ENCODE measurements around the gene TMEM18. TPM values are rescaled to one million over a fixed set of nuclear protein-coding genes. Genes with fewer than 3 reads are reported as not detected.
"Not testable (repeated sequence)": the region's sequence is repeated elsewhere in the genome, so short reads cannot be mapped to it uniquely, and the experiment has no call there.

Gene TMEM18
- total RNA-seq = 10.3 TPM
- long read RNA-seq, transcript TMEM18-201 (5 exons, 2,762 nt) = major isoform, 14 of 20 reads
- long read RNA-seq, partial matches to known transcripts = 0 of 20 reads
- long read RNA-seq, other reads (novel, unspliced or antisense) = 2 of 20 reads

GRCh38 chr2:677056-677958 lies at the start of gene TMEM18:
Gene TMEM18 (minus strand): TSS chr2:677406. CDS start chr2:677345, 61 bp downstream.
- ATAC-seq (ENCODE audit: poor library complexity) (peak; percentile 95), DNase-seq (no peak)
- intact Hi-C loops (cut with DNase I) = no loop called here

GRCh38 chr2:726169-726568 lies 49.0 kb upstream of the TMEM18 start:
- ATAC-seq (ENCODE audit: poor library complexity) (no peak), DNase-seq (no peak)
- intact Hi-C loops (cut with DNase I) = no loop called here

DNA sequence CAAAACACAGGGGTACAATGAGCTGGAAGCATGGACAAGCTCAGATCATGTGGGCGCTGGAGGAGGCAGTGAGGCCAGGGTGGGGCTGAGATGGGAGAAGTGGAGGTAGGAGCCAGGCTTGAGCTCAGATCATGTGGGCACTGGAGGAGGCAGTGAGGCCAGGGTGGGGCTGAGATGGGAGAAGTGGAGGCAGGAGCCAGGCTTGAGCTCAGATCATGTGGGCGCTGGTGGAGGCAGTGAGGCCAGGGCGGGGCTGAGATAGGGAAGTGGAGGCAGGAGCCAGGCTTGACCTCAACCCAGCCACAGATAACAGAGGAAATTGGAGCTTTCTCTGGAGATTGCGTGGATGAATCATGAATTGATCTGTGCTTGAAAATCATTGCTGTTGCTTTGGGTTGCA lies 48.3 kb upstream of the TMEM18 start:
- ATAC-seq (ENCODE audit: poor library complexity) = no peak
- no peak for DNase-seq
- intact Hi-C loops (cut with DNase I) = no loop called here

DNA sequence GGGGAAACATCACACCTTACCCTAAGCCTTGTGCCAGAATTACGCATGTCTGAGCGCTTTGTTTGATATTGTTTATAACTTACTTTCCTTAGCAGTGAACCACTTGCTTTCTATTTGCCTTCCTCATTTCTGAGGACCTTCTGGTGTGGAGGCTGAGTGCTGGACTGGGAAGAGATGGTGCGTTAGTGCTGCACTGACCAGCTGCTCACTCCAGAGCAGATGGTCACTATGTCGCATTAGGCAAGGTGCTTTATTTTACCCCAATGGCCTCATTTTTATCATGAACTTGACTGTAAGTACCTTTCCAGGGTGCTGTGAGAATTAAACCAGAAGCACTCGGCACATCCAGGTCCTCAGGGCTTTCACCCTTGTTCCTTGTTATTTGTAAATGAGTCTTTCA lies 46.6 kb upstream of the TMEM18 start:
- DNase-seq (no peak), ATAC-seq (ENCODE audit: poor library complexity) (no peak)
- intact Hi-C loops (cut with DNase I) = no loop called here

DNA sequence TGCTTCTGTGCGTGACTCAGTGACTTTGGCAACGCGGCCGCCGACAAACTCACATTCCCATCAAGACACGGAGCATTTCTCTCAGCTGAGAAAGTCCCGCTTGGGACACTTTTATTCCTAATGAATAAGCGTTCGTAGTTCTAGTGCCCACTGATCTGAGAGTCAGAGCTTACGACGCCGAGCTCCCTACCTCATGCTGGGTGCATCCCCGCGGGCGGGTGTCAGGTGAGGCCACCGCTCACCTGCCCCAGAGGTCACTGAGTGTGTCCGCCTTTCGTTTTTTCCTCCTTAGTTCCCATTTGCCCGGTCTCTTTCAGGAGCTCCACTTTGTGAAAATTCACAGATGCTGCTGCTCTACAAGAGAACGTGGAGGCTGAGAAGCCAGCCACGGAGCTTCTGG lies 43.6 kb upstream of the TMEM18 start:
- DNase-seq (no peak), ATAC-seq (ENCODE audit: poor library complexity) (no peak)
- intact Hi-C loops (cut with DNase I) = no loop called here

- intact Hi-C loops (cut with DNase I) = no loop called here
- ATAC-seq (ENCODE audit: poor library complexity) = no peak
- DNase-seq = no peak
Measured at GRCh38 chr2:719734-720133, 42.5 kb upstream of the TMEM18 start.

DNA sequence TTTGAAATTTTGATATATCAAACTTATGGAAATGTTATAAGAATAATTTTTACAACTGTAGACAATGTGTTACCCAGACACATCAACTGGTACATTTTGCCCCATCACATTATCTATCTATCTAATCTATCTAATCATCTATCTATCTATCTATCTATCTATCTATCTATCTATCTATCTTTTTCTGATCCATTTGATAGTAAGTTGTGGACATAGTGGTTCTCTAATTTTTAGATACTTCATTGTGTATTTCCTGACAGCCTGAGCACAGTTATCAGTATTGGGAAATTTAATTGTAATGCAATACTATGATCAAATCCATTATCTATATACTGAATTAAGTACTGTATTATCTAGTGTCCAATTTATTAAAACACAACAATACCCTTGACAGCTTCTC lies 42.0 kb upstream of the TMEM18 start:
- no peak for DNase-seq
- no peak for ATAC-seq (ENCODE audit: poor library complexity)
- intact Hi-C loops (cut with DNase I) = no loop called here

DNA sequence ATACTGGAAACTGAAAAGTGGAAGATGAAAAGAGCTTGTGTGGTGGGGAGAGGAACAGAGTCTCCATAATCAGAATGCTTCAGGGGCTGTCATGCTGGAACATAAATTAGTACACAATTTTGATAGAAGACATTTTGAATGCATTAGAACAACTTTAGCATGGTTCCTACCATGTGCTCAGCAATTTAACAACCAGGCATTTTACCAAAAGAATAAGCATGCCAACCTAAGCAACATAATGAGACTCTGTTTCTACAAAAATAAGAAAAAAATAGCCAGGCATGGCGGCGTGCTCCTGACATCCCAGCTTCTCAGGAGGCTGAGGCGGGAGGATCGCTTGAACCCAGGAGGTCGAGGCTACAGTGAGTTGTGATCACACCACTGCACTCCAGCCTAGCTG lies 40.5 kb upstream of the TMEM18 start:
- ATAC-seq (ENCODE audit: poor library complexity) (no peak), DNase-seq (no peak)
- intact Hi-C loops (cut with DNase I) = no loop called here

DNA sequence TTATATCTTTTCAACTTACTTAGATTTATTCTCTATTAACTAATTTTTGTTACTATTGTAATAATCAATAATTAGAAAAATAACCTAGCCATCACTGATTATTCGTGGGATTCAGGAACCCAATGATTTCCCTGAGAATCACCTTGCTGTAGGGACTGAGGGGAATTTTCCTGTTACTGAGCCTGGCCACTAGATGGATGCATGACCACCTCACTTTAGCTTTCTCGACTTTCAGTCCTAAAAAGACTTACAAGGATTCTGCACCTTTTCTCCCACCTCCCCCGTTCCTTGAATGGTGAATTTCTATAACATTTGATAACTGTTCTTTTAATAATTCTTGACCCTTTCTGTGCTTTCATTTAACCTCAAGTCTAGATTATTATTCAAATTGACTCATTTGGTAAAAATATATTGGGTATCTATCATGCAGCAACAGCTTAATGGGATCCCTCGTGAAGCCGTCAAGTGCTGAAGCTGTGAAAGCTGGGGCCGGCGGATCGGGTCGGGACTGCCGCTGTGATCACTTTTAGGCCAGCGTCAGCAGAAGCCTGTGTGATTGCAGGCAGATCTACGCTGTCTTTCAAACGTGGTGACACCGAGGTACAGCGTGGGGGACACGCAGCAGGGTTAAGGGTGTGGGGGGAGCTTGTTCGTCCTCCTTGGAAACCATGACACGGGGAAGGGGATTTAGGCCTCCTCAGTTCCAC lies 38.8 kb upstream of the TMEM18 start:
- intact Hi-C loops (cut with DNase I) = no loop called here
- no peak for ATAC-seq (ENCODE audit: poor library complexity)

DNA sequence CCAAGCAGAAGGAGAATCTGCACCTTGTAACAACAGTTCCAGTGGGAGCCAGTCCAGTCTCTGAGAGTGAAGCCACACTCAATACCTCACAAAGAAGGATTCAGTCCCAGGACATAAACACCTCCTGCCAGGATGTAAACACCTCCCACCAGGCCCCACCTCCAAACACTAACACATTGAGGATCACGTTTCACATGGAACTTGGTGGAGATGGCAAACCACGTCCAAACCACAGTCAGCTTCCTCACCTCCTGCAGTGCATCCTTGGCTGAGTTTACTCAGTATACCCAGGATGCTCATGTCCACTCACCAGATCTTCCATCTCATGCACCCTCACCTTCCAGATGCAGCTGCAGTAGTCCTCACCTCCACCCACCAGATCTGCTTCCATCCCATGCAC lies 37.8 kb upstream of the TMEM18 start:
- intact Hi-C loops (cut with DNase I) = no loop called here
- ATAC-seq (ENCODE audit: poor library complexity) (no peak), DNase-seq (no peak)

More for the DNA sequence above, 38.8 kb upstream of the TMEM18 start:
- DNase-seq = no peak

DNA sequence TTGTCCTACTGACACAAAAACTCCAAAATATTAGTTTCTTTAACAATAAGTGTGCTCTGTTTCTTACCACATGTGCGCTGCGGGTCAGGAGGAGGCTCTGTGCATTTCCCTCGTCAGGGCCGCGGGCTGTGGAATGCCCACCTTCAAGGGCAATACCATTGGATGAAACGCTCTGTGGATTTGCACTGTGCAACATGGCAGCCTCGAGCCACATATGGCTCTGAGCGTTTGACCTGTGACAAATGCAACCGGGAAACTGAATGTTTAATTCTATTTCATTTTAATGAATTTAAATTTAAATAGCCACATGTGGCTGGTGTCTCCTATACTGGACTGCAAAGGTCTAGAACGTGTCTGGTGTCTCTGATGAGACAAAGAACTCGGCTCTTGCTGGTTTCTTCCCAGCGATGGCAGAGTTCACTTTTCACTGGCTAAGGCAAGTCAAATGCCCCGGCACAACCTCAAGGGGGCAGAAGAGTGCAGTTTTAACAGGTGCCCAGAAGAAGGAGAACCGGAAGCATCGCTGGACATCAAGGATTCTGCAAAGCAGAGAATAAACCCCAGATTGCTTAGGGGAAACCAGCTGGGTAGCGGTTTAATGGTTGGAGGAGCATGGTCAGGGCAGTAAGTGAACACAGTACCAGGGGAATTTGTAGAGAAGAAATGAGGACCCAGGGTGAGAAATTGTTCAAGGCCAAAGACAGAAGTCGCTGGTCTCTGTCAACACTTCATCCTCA lies 37.0 kb upstream of the TMEM18 start:
- intact Hi-C loops (cut with DNase I) = loop anchor here (5.0 kb wide), 1 partner anchor 833 kb away; no protein-coding TSS in a partner anchor
- ATAC-seq (ENCODE audit: poor library complexity) (peak; percentile 68), DNase-seq (no peak)

- intact Hi-C loops (cut with DNase I) = loop anchor here (5.0 kb wide), 1 partner anchor 836 kb away; no protein-coding TSS in a partner anchor
- no peak for DNase-seq
- no peak for ATAC-seq (ENCODE audit: poor library complexity)
Measured at GRCh38 chr2:710867-711665, 33.9 kb upstream of the TMEM18 start.

- ATAC-seq (ENCODE audit: poor library complexity) = no peak
- intact Hi-C loops (cut with DNase I) = no loop called here
- DNase-seq = no peak
Measured at GRCh38 chr2:709138-709765, 32.0 kb upstream of the TMEM18 start.

DNA sequence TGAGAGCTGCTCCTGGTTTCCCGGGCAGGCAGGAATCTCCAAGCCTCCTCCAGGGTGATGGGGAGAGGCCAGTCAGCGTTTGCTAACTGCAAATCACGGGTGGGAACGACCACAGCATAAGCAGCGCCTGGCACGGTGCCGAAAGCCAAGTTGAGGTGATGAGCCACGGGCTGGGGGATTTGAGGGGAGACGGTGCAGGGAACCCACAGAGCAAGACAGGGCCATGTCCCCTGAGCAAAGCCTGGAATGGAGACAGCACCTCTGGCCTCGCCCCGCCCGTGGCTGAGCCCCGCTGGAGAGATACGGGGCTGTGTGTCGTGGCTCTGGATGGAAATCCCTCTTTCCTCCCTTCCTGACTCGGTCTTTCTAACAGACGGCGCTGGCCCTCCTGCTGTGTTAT lies 31.5 kb upstream of the TMEM18 start:
- ATAC-seq (ENCODE audit: poor library complexity) = no peak
- intact Hi-C loops (cut with DNase I) = no loop called here

DNA sequence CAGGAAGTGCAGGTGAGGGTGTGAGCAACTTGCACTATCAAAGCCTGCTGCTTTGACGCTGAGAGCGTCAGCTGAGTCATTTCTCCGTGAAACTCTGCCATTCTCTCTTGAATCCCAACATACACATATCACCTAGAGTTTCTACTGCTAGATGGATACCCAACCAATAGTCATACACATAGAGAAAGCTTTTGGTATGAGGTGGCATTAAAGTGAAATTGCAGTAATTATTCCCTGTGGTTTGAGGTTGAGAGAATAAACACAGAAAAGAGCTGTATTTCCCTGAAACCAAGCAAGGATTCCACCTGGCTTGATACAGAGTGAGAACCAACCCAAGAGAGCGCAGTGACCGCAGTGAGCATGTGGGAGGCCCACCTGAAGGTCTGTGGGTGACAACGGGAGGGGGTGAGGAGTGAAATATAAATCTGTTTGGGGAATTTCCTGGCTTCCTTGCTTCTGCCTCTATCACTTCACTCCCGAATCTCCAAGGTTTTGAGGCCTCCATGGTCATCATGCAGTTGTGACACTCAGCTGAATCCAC lies 28.8 kb upstream of the TMEM18 start:
- intact Hi-C loops (cut with DNase I) = no loop called here
- no peak for DNase-seq
- ATAC-seq (ENCODE audit: poor library complexity) = no peak

More for the DNA sequence above, 31.5 kb upstream of the TMEM18 start:
- DNase-seq = no peak

DNA sequence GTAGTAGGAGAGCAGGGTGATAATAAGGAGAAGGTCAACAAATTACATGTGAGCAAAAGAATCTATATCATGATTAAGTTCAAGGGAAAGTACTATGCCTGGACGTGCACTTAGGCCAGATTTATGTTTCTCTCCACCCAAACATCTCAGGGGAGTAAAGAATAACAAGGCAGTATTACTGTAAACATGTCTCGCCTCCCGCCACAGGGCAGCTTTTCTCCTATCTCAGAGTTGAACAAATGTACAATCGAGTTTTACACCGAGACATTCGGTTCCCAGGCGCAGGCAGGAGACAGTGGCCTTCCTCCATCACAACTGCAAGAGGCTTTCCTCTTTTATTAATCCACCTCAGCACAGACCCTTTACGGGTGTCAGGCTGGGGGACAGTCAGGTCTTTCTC lies 25.6 kb upstream of the TMEM18 start:
- ATAC-seq (ENCODE audit: poor library complexity); intact Hi-C loops (cut with DNase I); DNase-seq: not testable (repeated sequence)

GRCh38 chr2:696999-697627 lies 19.9 kb upstream of the TMEM18 start:
- ATAC-seq (ENCODE audit: poor library complexity) (no peak), DNase-seq (no peak)
- intact Hi-C loops (cut with DNase I) = no loop called here
